Stimulated activated CD4-positive, alpha-beta T cell treated with anti-CD3 and anti-CD28 coated beads, Interleukin-12 subunit alpha, Interleukin-12 subunit beta, amount 100 ng/mL, for 24 hours (primary cell): ENCODE measurements around the gene CNTN5.
"Not testable (repeated sequence)": the region's sequence is repeated elsewhere in the genome, so short reads cannot be mapped to it uniquely, and the experiment has no call there.

Experiments used
- DNase-seq, 2 experiments: peaks; one replicate each; pipeline ENCODE4 v3.0.0-alpha.2; 2020; ENCODE audit warnings: low read depth in 2 of 2

CNTN5 gene

GRCh38 chr11:99759787-99760186, 739.0 kb downstream of the CNTN5 start:
- no peak for DNase-seq

GRCh38 chr11:99766811-99767210, 746.1 kb downstream of the CNTN5 start:
- DNase-seq = no peak

DNA sequence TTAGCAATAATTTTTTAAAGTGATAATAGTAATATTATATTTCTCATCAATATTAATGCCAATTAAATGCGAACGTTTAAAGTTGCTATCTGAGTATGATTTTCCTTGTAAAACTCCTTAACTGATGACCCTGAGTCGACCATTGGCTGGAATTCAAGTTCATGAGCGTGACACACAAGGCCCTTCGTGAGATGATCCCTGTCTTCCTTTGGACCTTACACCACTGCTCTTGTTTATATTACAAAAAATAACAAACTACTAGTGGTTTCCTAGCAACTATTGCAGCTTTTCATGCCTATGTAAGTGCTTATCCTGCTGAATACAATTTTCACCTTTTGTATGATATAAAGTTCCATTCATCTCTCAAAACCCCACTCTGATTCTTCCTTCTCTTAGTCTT, 752.9 kb downstream of the CNTN5 start:
- DNase-seq = no peak

GRCh38 chr11:99781074-99781473, 760.3 kb downstream of the CNTN5 start:
- DNase-seq = no peak

DNA sequence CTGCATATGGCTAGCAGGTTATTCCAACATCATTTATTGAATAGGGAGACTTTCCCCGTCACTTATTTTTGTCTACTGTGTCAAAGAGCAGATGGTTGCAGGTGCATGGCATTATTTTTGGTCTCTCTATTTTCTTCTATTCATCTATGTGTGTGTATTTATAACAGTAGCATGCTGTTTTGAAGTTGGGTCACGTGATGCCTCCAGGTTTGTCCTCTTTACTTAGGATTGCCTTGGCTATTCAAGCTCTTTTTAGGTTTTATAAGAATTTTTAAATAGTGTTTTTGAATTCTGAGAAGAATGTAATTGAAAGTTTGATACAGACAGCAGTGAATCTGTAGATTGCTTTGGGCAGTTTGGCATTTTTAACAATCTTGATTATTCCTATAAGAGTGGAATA, 770.6 kb downstream of the CNTN5 start:
- DNase-seq = no peak

DNA sequence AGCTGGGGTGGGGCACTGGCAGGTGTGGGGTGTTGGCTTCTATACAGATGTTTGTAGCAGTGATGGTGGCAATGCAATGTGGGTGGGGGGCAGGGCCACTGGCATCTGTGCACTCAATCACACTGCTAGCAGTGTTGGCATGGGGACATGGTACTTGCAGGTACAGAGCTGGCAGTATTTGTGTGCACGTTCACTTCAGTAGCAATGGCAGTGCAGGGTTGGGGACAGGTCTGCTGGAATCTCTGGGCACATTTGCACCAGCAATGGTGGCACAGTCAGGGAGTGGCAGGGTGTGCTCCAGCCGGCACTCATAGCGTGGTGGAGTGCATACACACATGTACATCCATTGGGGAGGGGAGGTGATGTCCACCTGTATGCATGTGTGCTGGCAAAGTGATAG, 775.2 kb downstream of the CNTN5 start:
- DNase-seq = no peak

DNA sequence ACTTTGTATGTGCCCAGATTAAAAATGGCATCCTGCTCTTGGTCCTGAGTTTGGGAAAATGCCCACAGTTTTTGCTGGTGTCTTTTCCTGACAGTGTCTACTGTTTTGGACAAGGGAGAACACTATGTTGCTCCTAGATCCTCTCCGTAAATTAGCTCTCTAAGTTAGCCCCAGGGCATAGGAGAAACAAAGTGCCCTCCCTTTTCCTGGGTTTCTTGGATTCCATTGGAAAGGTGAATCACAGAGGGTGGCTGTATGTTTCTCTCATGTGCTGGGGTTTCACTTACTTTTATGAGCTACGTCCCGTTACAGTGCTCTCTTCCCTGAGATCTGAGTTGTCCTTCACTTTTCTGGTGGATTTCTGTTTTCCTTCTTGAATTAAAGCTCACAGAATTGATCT, 782.8 kb downstream of the CNTN5 start:
- DNase-seq = no peak

DNA sequence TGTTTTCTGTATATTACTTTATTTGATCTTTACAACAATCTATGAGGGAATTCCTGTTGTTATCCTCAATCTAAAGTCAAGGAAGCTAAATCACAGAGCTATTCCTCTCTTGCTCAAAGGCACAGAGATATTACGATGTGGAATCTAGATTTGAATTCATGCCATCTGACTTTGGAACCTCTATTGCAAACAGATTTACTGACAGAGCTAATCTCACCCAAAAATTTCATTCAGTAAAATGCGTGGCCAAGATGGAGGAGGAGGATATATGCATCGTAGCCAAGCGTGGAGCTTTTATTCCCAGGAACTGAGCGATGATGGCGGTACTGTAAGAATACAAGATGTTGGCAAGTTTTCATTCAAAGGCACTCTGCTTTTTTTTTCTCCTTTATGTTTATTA, 791.8 kb downstream of the CNTN5 start:
- no peak for DNase-seq

- DNase-seq = no peak
These were observed 793.3 kb downstream of the CNTN5 start for GRCh38 chr11:99814021-99814420.

- no peak for DNase-seq
These were observed 794.0 kb downstream of the CNTN5 start for GRCh38 chr11:99814738-99815137.

GRCh38 chr11:99818991-99819390, 798.2 kb downstream of the CNTN5 start:
- no peak for DNase-seq

DNA sequence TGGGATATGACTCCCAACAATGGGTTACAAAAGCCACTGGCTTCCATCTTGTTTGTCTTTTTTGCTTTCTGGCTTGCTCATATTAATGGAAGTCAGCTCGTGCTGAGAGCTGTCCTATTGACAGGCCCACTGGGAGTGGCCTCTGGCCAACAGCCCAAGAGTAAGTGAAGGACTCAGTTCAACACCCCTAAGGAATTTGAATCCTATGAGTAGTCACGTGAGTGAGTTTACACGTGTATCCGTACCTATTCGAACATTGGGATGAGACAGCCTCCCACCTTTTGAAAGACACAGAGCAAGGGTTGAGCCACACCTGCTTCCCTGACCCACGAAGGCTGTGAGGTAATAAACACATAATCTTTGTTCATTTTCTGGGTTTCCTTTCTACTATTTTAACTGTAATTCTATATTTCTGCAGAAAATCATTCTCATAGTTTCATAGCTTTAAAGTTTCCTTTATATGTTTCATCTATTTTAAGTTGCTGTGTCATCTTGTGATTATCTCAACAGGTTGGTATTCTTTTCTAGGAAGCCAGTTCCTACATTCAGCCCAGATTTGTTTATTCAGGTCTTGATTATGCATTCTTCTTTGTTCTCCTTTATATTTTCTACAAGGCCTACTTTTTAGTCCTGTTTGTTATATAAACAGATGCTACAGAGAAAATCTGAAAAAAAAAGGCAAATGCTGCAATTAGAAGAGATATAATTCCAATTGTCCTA, 802.3 kb downstream of the CNTN5 start:
- no peak for DNase-seq

DNA sequence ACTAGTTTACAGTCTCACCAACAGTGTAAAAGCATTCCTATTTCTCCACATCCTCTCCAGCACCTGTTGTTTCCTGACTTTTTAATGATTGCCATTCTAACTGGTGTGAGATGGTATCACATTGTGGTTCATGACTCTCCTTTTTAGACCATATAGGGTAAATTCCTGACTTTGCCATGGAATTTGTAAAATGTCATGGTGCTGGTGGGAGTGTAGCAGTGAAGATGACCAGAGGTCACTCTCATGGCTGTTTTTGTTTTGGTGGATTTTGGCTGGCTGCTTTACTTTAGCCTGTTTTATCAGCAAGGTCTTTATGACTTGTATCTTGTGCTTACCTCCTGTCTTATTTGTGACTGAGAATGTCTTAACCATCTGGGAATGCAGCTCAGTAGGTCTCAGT, 816.0 kb downstream of the CNTN5 start:
- DNase-seq = not testable (repeated sequence)

DNA sequence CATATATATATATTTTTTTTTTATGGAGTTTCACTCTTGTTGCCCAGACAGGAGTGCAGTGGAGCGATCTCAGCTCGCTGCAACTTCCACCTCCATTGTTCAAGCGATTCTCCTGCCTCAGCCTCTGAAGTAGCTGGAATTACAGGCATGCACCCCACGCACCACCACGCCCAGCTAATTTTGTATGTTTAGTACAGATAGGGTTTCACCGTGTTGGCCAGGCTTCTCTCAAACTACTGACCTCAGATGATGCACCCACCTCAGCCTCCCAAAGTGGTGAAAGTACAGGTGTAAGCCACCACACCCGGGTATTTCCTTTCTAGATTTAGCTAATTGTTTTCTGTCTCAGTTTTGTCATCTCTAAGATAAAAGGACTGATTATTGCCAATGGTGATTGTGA, 821.1 kb downstream of the CNTN5 start:
- DNase-seq = no peak

- DNase-seq = no peak
These were observed 845.2 kb downstream of the CNTN5 start for GRCh38 chr11:99865951-99866350.

- DNase-seq = no peak
These were observed 860.9 kb downstream of the CNTN5 start for GRCh38 chr11:99881610-99882009.

DNA sequence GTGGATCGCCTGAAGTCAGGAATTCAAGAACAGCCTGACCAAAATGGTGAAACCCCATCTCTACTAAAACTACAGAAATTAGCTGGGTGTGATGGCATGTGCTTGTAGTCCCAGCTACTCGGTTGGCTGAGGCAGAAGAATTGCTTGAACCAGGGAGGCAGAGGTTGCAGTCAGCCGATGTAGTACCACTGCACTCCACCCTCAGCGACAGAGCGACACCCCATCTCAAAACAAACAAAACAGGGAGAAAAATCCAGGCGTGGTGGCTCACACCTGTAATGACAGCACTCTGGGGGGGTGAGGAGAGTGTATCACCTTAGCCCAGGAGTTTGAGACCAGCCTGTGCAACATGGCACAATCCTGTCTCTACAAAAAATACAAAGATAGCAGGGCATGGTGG, 864.0 kb downstream of the CNTN5 start:
- DNase-seq = no peak

DNA sequence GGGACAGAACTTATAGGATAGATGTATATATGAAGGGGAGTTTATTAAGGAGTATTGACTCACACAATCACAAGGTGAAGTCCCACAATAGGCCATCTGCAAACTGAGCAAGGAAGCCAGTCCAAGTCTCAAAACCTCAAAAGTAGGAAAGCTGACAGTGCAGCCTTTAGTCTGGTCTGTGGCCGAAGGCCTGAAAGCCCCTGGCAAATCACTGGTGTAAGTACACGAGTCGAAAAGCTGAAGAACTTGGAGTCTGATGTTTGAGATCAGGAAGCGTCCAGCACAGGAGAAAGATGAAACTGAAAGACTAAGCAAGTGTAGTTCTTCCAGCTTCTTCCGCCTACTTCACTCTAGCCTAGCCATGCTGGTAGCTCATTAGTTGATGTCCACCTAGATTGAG, 866.7 kb downstream of the CNTN5 start:
- no peak for DNase-seq

DNA sequence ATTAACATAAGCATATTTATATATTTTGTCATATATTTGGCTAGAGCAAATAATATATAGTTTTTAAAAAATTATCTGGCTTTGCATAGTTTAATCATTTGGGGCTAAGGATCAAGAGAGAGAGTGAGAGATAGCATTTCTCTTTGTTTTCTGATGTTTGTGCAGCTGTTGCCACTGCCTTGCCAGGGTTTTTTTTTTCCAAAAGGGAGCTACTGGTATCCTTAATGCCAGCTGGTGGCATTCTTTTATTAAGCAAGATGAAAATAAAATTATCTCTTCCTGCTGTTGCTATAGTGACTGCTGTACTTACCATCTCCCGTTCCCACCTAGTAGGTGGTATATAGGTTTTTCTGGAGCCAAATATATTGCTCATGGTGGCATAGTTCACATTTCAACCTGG, 873.1 kb downstream of the CNTN5 start:
- DNase-seq = no peak

GRCh38 chr11:99901175-99901574, 880.4 kb downstream of the CNTN5 start:
- DNase-seq = no peak

DNA sequence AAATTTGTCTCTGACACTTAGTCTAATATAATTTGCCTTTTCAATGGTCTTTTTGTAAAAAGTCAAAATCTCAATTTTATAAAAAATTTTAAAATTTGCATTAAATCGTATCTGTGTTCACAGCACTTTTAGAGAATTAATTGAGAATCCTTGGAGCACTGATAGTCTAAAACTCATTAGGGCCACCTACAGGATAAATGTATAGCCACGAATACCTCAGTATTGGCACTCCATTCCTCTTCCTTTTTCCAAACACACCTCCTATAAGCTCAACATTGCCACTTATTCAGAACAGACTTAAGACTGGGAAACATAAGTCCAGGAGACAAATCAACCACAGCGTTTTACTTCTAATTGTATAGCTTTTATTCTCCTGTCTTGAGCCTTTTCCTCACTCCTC, 890.4 kb downstream of the CNTN5 start:
- no peak for DNase-seq

- DNase-seq = no peak
These were observed 895.3 kb downstream of the CNTN5 start for GRCh38 chr11:99916078-99916477.

DNA sequence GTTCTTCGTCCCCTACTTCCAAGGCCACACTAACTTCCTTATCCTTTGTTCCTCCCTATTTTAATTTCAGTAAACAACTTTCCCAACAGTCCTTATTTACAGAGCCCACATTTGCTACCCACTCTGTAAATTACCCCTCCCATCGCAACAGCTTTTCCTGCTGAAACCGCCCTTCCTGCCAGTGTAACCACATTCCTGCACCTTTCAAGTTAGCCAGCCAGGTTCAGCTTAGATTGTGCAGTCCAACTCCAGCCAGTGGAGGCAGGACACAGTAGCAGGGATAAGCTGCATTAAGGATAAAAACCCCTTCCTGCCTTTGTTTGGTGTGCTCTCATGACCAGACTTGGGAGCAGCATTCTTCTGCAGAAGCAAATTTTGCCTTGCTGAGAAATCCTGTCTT, 898.0 kb downstream of the CNTN5 start:
- no peak for DNase-seq

DNA sequence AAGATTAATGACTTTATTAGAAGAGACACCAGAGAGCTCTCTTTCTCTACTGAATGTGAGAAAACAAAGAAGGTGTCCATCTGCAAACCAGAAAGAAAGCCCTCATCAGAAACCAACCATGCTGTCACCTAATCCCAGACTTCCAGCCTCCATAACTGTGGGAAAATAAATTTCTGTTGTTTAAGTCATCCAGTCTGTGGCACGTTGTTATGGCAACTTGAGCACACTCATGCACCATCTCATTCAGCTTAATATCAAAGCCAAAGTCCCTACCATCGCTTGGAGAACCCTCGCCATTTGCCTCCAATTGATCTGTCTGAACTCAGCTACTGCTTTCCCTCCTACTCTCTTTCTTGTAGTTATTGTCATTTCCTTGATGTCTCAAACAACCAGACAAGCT, 900.2 kb downstream of the CNTN5 start:
- DNase-seq = no peak
